ENCODE data around the gene NUCB1. TPM values are rescaled to one million over a fixed set of nuclear protein-coding genes. Genes with fewer than 3 reads are reported as not detected.

NUCB1 gene
- total and polyA plus RNA-seq, 9 of the 15 experiments (the other 6 are each of a cell fraction or from before 2014, with no cell fraction given) = 3.1 to 153 (median 71.7) TPM

DNA sequence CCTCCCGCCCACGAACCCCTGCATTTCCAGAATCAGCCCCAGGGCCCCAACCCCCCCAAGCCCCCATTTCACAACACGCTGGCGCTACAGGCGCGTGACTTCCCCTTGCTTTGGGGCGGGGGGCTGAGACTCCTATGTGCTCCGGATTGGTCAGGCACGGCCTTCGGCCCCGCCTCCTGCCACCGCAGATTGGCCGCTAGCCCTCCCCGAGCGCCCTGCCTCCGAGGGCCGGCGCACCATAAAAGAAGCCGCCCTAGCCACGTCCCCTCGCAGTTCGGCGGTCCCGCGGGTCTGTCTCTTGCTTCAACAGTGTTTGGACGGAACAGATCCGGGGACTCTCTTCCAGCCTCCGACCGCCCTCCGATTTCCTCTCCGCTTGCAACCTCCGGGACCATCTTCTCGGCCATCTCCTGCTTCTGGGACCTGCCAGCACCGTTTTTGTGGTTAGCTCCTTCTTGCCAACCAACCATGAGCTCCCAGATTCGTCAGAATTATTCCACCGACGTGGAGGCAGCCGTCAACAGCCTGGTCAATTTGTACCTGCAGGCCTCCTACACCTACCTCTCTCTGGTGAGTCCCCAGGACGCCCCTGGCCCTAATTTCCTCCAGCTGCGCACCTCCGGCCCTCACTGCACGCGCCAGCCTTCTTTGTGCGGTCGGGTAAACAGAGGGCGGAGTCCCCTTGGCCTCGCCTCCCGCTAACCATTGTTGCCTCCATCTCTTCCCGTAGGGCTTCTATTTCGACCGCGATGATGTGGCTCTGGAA, 65.1 kb downstream of the NUCB1 start, which contains the start of gene FTL (continued):
- TF ChIP-seq TAF9B (IDR thresholded peaks at IDR 0.05; ENCODE audit: partially characterized antibody) (peak; percentile 96), ZNF133 (CRISPR knock-in tag; IDR thresholded peaks at IDR 0.05) (no peak), CC2D1A (IDR thresholded peaks at IDR 0.05) (peak; percentile 67), L3MBTL2 (IDR thresholded peaks at IDR 0.05) (peak; percentile 14; the same call in 1 of the 2 replicates), RAD51 (IDR thresholded peaks at IDR 0.05; ENCODE audit: borderline replicate concordance, low read depth) (peak; percentile 47; the same call in 1 of the 2 replicates), NR1H2 (CRISPR knock-in tag; IDR thresholded peaks at IDR 0.05) (peak; percentile 74; the same call in 1 of the 2 replicates), POLR2A (conservative IDR thresholded peaks at IDR 0.05) (peak; percentile 100), POLR2G (IDR thresholded peaks at IDR 0.05; ENCODE audit: low read depth, low read length) (peak; percentile 98), MYNN (IDR thresholded peaks at IDR 0.05) (peak; percentile 65; the same call in 1 of the 2 replicates), MYNN (CRISPR knock-in tag; IDR thresholded peaks at IDR 0.05) (no peak), ZNF445 (CRISPR knock-in tag; IDR thresholded peaks at IDR 0.05; ENCODE audit: low read depth) (no peak), PCBP1 (IDR thresholded peaks at IDR 0.05; ENCODE audit: low read depth, low read length, poor library complexity, severe bottlenecking) (peak; percentile 91), CBFB (CRISPR knock-in tag; IDR thresholded peaks at IDR 0.05) (peak; percentile 82; the same call in 1 of the 2 replicates), THRAP3 (IDR thresholded peaks at IDR 0.05; ENCODE audit: borderline replicate concordance) (peak; percentile 99), TSC22D4 (tag; IDR thresholded peaks at IDR 0.05) (no peak), TOE1 (IDR thresholded peaks at IDR 0.05; ENCODE audit: borderline replicate concordance) (peak; percentile 75; the same call in 1 of the 2 replicates), TOE1 (CRISPR knock-in tag; IDR thresholded peaks at IDR 0.05; ENCODE audit: borderline replicate concordance, low read depth) (peak; percentile 78; the same call in 1 of the 2 replicates), ZNF695 (CRISPR knock-in tag; IDR thresholded peaks at IDR 0.05) (no peak), SMAD1 (IDR thresholded peaks at IDR 0.05; ENCODE audit: low read depth, low read length, partially characterized antibody) (peak; percentile 97), LEF1 (IDR thresholded peaks at IDR 0.05) (0 out of 2 replicates have a peak, but pooled peaks have one; percentile 16)
- TF ChIP-seq, protein P1, sequence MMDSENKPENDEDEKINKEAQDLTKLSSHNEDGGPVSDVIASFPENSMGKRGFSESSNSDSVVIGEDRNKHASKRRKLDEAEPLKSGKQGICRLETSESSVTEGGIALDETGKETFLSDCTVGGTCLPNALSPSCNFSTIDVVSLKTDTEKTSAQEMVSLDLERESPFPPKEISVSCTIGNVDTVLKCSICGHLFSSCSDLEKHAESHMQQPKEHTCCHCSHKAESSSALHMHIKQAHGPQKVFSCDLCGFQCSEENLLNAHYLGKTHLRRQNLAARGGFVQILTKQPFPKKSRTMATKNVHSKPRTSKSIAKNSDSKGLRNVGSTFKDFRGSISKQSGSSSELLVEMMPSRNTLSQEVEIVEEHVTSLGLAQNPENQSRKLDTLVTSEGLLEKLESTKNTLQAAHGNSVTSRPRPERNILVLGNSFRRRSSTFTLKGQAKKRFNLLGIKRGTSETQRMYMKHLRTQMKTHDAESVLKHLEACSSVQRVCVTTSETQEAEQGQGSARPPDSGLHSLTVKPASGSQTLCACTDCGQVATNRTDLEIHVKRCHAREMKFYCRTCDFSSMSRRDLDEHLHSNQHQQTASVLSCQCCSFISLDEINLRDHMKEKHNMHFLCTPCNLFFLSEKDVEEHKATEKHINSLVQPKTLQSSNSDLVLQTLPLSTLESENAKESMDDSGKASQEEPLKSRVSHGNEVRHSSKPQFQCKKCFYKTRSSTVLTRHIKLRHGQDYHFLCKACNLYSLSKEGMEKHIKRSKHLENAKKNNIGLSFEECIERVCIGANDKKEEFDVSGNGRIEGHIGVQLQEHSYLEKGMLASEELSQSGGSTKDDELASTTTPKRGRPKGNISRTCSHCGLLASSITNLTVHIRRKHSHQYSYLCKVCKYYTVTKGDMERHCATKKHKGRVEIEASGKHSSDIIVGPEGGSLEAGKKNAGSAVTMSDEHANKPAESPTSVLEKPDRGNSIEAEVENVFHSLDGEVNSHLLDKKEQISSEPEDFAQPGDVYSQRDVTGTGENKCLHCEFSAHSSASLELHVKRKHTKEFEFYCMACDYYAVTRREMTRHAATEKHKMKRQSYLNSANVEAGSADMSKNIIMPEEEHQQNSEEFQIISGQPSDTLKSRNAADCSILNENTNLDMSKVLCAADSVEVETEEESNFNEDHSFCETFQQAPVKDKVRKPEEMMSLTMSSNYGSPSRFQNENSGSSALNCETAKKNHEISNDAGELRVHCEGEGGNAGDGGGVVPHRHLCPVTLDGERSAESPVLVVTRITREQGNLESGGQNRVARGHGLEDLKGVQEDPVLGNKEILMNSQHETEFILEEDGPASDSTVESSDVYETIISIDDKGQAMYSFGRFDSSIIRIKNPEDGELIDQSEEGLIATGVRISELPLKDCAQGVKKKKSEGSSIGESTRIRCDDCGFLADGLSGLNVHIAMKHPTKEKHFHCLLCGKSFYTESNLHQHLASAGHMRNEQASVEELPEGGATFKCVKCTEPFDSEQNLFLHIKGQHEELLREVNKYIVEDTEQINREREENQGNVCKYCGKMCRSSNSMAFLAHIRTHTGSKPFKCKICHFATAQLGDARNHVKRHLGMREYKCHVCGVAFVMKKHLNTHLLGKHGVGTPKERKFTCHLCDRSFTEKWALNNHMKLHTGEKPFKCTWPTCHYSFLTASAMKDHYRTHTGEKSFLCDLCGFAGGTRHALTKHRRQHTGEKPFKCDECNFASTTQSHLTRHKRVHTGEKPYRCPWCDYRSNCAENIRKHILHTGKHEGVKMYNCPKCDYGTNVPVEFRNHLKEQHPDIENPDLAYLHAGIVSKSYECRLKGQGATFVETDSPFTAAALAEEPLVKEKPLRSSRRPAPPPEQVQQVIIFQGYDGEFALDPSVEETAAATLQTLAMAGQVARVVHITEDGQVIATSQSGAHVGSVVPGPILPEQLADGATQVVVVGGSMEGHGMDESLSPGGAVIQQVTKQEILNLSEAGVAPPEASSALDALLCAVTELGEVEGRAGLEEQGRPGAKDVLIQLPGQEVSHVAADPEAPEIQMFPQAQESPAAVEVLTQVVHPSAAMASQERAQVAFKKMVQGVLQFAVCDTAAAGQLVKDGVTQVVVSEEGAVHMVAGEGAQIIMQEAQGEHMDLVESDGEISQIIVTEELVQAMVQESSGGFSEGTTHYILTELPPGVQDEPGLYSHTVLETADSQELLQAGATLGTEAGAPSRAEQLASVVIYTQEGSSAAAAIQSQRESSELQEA (IDR thresholded peaks at IDR 0.05; ENCODE audit: low read depth) = peak; percentile 80
- TF ChIP-seq, protein P2, sequence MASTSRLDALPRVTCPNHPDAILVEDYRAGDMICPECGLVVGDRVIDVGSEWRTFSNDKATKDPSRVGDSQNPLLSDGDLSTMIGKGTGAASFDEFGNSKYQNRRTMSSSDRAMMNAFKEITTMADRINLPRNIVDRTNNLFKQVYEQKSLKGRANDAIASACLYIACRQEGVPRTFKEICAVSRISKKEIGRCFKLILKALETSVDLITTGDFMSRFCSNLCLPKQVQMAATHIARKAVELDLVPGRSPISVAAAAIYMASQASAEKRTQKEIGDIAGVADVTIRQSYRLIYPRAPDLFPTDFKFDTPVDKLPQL (IDR thresholded peaks at IDR 0.05; ENCODE audit: extremely low read depth, insufficient read length) = peak; percentile 86
